ENCODE data around the gene GLRA3.
"Not testable (repeated sequence)": the region's sequence is repeated elsewhere in the genome, so short reads cannot be mapped to it uniquely, and the experiment has no call there.

GLRA3 gene

GRCh38 chr4:174657472-174657871 lies 171.6 kb downstream of the GLRA3 start:
- Histone ChIP-seq H3K36me3 (ENCODE audit: insufficient read depth, low read length) (no peaks in the 10 kb centered on the region), H3K4me3 (ENCODE audit: low read length) (no peak overlapping the region), H3K9me3 (ENCODE audit: low read length) (no peaks in the 10 kb centered on the region), H2AFZ (ENCODE audit: low read depth, low read length) (no peak overlapping the region), H3K27me3 (ENCODE audit: insufficient read depth, low read length) (no peaks in the 10 kb centered on the region), H3K4me1 (ENCODE audit: insufficient read depth, low read length) (no peaks in the 10 kb centered on the region)

- Histone ChIP-seq H3K9me3 (ENCODE audit: low read length) (no peaks in the 10 kb centered on the region), H3K4me1 (ENCODE audit: insufficient read depth, low read length) (no peaks in the 10 kb centered on the region), H3K36me3 (ENCODE audit: insufficient read depth, low read length) (no peaks in the 10 kb centered on the region), H2AFZ (ENCODE audit: low read depth, low read length) (no peak overlapping the region), H3K27me3 (ENCODE audit: insufficient read depth, low read length) (no peaks in the 10 kb centered on the region), H3K4me3 (ENCODE audit: low read length) (no peak overlapping the region)
Measured at GRCh38 chr4:174654634-174655033, 174.4 kb downstream of the GLRA3 start.

DNA sequence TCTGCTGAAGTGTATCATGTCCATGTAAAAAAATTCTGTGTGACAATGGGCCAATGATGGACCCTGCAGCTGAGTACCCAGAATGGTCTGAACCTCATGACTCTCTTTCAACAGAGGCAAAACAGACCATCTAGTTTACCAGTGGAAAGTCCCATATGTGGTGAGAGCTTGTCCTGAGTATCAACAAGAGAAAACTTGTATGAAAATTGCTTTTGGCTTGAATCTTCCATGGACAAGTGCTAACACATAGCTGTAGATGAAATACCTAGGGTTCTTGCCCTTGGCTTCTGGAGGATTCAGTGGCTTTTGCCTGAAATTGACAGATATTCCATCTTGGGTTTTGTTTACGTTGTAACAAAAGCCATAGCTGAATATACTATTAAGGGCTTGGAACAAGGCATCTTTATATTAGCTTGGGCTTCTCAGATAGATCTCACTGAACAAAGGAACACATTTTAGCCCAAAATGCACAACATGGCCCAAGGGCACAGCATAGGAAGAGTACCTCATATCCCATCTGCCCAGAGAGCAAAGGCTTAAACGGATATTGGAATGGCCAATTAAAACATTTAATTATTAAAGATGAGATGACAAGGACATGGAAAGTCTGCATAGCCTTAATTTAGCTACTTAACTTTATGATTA lies 178.2 kb downstream of the GLRA3 start:
- no peak overlapping the region for H3K4me3 ChIP-seq (ENCODE audit: low read length)
- H2AFZ ChIP-seq (ENCODE audit: low read depth, low read length), result no peak overlapping the region
- H3K36me3 ChIP-seq (ENCODE audit: insufficient read depth, low read length), result no peaks in the 10 kb centered on the region
- no peaks in the 10 kb centered on the region for H3K9me3 ChIP-seq (ENCODE audit: low read length)
- H3K27me3 ChIP-seq (ENCODE audit: insufficient read depth, low read length), result no peaks in the 10 kb centered on the region
- H3K4me1 ChIP-seq (ENCODE audit: insufficient read depth, low read length), result no peaks in the 10 kb centered on the region

DNA sequence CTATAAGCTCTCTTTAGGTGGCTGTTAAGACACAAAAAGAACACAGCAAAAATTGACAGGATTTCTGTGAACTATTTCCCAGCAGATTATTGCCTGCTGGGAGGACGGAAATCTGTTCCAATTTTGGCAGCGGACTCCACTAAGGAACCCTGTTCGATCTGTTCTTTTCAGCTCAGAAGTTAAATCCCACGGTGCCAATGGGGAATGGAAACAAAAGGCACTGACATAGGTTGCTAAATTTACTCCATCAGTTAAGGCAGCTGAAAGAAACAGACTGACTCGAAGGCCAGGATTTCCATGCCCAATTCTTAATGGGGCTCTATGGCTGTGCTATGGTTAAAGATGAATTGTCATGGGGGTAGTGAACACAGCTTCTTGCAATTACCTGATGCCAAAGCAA lies 180.2 kb downstream of the GLRA3 start:
- Histone ChIP-seq H3K36me3 (ENCODE audit: insufficient read depth, low read length) (no peaks in the 10 kb centered on the region), H3K4me3 (ENCODE audit: low read length) (no peak overlapping the region), H3K27me3 (ENCODE audit: insufficient read depth, low read length) (no peaks in the 10 kb centered on the region), H3K4me1 (ENCODE audit: insufficient read depth, low read length) (no peaks in the 10 kb centered on the region), H2AFZ (ENCODE audit: low read depth, low read length) (no peak overlapping the region), H3K9me3 (ENCODE audit: low read length) (no peaks in the 10 kb centered on the region)

GRCh38 chr4:174646326-174646725 lies 182.7 kb downstream of the GLRA3 start:
- H3K4me1 ChIP-seq (ENCODE audit: insufficient read depth, low read length), result no peaks in the 10 kb centered on the region
- H3K36me3 ChIP-seq (ENCODE audit: insufficient read depth, low read length), result no peaks in the 10 kb centered on the region
- no peaks in the 10 kb centered on the region for H3K9me3 ChIP-seq (ENCODE audit: low read length)
- no peak overlapping the region for H3K4me3 ChIP-seq (ENCODE audit: low read length)
- H3K27me3 ChIP-seq (ENCODE audit: insufficient read depth, low read length), result no peaks in the 10 kb centered on the region
- no peak overlapping the region for H2AFZ ChIP-seq (ENCODE audit: low read depth, low read length)

DNA sequence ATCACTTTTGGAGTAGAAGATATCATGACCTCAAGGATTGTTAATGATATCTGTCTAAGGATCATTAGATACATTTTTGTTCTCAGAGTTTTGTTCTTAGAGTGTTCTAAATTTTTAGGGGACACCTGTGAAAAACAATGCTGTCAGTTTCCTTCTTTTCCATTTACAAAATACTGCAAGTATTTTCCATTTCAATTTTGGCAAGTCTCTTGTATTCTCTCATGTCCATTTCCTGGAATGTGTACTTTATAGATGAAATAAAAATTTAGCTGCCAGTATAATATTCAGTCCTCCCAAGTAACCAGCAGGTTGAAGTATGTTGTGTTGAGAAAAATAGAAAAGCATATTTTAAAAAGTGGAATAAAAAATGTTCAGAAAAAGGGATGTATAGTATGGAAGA lies 188.9 kb downstream of the GLRA3 start:
- no peak overlapping the region for H2AFZ ChIP-seq (ENCODE audit: low read depth, low read length)
- no peak overlapping the region for H3K4me3 ChIP-seq (ENCODE audit: low read length)
- H3K4me1 ChIP-seq (ENCODE audit: insufficient read depth, low read length), result no peaks in the 10 kb centered on the region
- H3K27me3 ChIP-seq (ENCODE audit: insufficient read depth, low read length), result no peaks in the 10 kb centered on the region
- no peaks in the 10 kb centered on the region for H3K36me3 ChIP-seq (ENCODE audit: insufficient read depth, low read length)
- no peaks in the 10 kb centered on the region for H3K9me3 ChIP-seq (ENCODE audit: low read length)

GRCh38 chr4:174635732-174636131 lies 193.3 kb downstream of the GLRA3 start:
- no peak overlapping the region for H2AFZ ChIP-seq (ENCODE audit: low read depth, low read length)
- peaks cover 3% of the 10 kb centered on the region for H3K4me1 ChIP-seq (ENCODE audit: insufficient read depth, low read length)
- no peak overlapping the region for H3K4me3 ChIP-seq (ENCODE audit: low read length)
- H3K27me3 ChIP-seq (ENCODE audit: insufficient read depth, low read length), result no peaks in the 10 kb centered on the region
- no peaks in the 10 kb centered on the region for H3K36me3 ChIP-seq (ENCODE audit: insufficient read depth, low read length)
- no peaks in the 10 kb centered on the region for H3K9me3 ChIP-seq (ENCODE audit: low read length)

- Histone ChIP-seq H3K36me3 (ENCODE audit: insufficient read depth, low read length) (no peaks in the 10 kb centered on the region), H3K4me1 (ENCODE audit: insufficient read depth, low read length) (peaks cover 3% of the 10 kb centered on the region)
Measured at GRCh38 chr4:174633399-174633798, 195.6 kb downstream of the GLRA3 start.

GRCh38 chr4:174631901-174632758 lies 196.9 kb downstream of the GLRA3 start:
- H2AFZ ChIP-seq (ENCODE audit: low read depth, low read length), result no peak overlapping the region
- H3K27me3 ChIP-seq (ENCODE audit: insufficient read depth, low read length), result no peaks in the 10 kb centered on the region
- peaks cover 3% of the 10 kb centered on the region for H3K4me1 ChIP-seq (ENCODE audit: insufficient read depth, low read length)
- no peaks in the 10 kb centered on the region for H3K36me3 ChIP-seq (ENCODE audit: insufficient read depth, low read length)
- H3K9me3 ChIP-seq (ENCODE audit: low read length), result no peaks in the 10 kb centered on the region
- H3K4me3 ChIP-seq (ENCODE audit: low read length), result no peak overlapping the region

More at GRCh38 chr4:174633399-174633798, 195.6 kb downstream of the GLRA3 start:
- Histone ChIP-seq H3K27me3 (ENCODE audit: insufficient read depth, low read length) (no peaks in the 10 kb centered on the region), H2AFZ (ENCODE audit: low read depth, low read length) (no peak overlapping the region), H3K9me3 (ENCODE audit: low read length) (no peaks in the 10 kb centered on the region), H3K4me3 (ENCODE audit: low read length) (no peak overlapping the region)

- H3K27me3 ChIP-seq (ENCODE audit: insufficient read depth, low read length), result not testable (repeated sequence)
Measured at GRCh38 chr4:174629907-174630450, 199.1 kb downstream of the GLRA3 start.

DNA sequence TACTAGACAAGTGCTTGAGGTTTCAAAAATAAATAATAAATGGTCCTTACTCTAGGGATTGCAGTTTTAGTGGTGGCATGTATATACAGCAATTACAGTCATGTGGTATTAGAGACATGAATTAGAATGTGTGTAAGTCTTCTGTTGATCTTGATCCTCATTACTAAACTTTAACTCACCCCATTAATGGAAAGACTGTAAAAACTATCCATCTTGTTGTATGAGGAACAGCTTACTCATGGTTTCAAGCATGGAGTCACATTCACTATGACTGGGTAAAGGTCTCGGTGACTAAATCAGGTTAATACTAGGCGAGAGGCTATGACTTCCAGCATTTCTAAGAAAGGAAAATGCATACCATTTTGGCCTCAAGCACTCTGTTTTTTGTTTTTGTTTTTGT lies 199.8 kb downstream of the GLRA3 start:
- H3K27me3 ChIP-seq (ENCODE audit: insufficient read depth, low read length), result no peaks in the 10 kb centered on the region
- no peaks in the 10 kb centered on the region for H3K4me1 ChIP-seq (ENCODE audit: insufficient read depth, low read length)
- H3K36me3 ChIP-seq (ENCODE audit: insufficient read depth, low read length), result no peaks in the 10 kb centered on the region
- no peak overlapping the region for H2AFZ ChIP-seq (ENCODE audit: low read depth, low read length)
- H3K9me3 ChIP-seq (ENCODE audit: low read length), result no peaks in the 10 kb centered on the region
- no peak overlapping the region for H3K4me3 ChIP-seq (ENCODE audit: low read length)

More at GRCh38 chr4:174629907-174630450, 199.1 kb downstream of the GLRA3 start:
- H3K9me3 ChIP-seq (ENCODE audit: low read length); H3K36me3 ChIP-seq (ENCODE audit: insufficient read depth, low read length); H3K4me1 ChIP-seq (ENCODE audit: insufficient read depth, low read length); H2AFZ ChIP-seq (ENCODE audit: low read depth, low read length); H3K4me3 ChIP-seq (ENCODE audit: low read length): not testable (repeated sequence)

DNA sequence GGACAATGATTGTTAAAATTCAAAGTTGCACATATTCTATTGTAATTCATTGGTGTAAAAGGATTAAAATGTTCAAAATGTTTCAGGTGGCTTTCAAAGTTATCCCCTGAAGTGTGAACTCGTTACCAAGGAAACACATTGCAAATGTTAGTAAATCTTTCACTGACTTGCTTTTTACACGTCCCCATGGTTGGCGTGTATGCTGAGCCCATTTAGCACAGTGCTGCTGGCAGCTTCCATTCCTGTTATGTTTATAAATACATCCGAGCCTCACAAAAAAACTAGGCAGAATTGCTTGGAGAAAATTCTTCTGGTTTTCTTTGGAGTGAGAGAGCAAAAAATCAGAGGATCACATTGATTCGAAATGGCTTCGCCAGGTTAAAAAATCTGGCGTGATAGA lies 200.9 kb downstream of the GLRA3 start:
- Histone ChIP-seq H2AFZ (ENCODE audit: low read depth, low read length) (no peak overlapping the region), H3K9me3 (ENCODE audit: low read length) (no peaks in the 10 kb centered on the region), H3K27me3 (ENCODE audit: insufficient read depth, low read length) (no peaks in the 10 kb centered on the region), H3K4me1 (ENCODE audit: insufficient read depth, low read length) (no peaks in the 10 kb centered on the region), H3K36me3 (ENCODE audit: insufficient read depth, low read length) (no peaks in the 10 kb centered on the region), H3K4me3 (ENCODE audit: low read length) (no peak overlapping the region)

GRCh38 chr4:174627473-174627872 lies 201.6 kb downstream of the GLRA3 start:
- H3K4me3 ChIP-seq (ENCODE audit: low read length), result no peak overlapping the region
- H3K4me1 ChIP-seq (ENCODE audit: insufficient read depth, low read length), result no peaks in the 10 kb centered on the region
- no peaks in the 10 kb centered on the region for H3K27me3 ChIP-seq (ENCODE audit: insufficient read depth, low read length)
- no peaks in the 10 kb centered on the region for H3K9me3 ChIP-seq (ENCODE audit: low read length)
- no peak overlapping the region for H2AFZ ChIP-seq (ENCODE audit: low read depth, low read length)
- H3K36me3 ChIP-seq (ENCODE audit: insufficient read depth, low read length), result no peaks in the 10 kb centered on the region
